Thyroid gland (tissue), 4 donors: Measurements from ENCODE around the gene MYMK.

Experiments used
- CTCF ChIP-seq, 6 experiments: fragments of 200-600 bp in 3 of 6; fragments of 450-650 bp in 3 of 6; sonication (generic) in 3 of 6; IDR thresholded peaks; one replicate each; pipeline ENCODE4 v1.5.1; 2016 to 2019; ENCODE audit warnings: antibody characterized with exemption in 6 of 6, mild to moderate bottlenecking in 2 of 6, inconsistent platforms in 1 of 6, moderate library complexity in 1 of 6
- POLR2A ChIP-seq, 2 donors: fragments of 450-650 bp; IDR thresholded peaks; one replicate each; pipeline ENCODE4 v1.6.1; 2017; ENCODE audit warnings: antibody characterized with exemption in 2 of 2, mild to moderate bottlenecking in 2 of 2, moderate library complexity in 1 of 2

DNA sequence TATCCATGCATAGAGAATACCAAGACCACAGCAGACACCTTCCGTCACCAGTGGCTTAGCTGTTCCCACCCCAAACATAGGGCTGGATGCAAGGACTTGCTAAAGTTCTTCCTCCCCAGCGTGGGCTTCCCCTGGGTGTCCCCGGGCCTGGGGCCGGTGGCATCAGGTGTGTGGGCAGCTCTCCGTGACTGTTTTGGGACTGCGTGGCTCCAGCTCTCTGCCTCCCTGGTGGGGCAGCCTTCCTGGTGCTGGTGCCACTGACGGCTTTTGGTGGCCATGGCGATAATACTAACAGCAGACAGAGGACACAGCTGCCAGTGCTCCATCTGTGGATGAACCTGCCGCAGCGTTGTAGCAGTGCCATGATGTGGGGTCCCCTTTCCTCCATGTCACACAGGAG is 60.1 kb downstream of the MYMK start:
- TF ChIP-seq POLR2A (IDR thresholded peaks at IDR 0.05) = no peak
- no peak for TF ChIP-seq CTCF (IDR thresholded peaks at IDR 0.05)
